Activated CD4-positive, CD25-positive, alpha-beta regulatory T cell treated with anti-CD3 and anti-CD28 coated beads, Interleukin-2, amount 50 U/mL, for 24 hours (primary cell): ENCODE results near the gene ZNF593OS.
A peak's percentile ranks its signal among the peaks of the same experiment; 100 is the strongest.

Source experiments
- ATAC-seq, 2 donors: fragments of 150-1000 bp; cut with Tn5 transposase; one replicate each; pipeline ENCODE4 v1.10.0; 2021; ENCODE audit warnings: mild to moderate bottlenecking in 1 of 2, moderate library complexity in 1 of 2

Gene ZNF593OS

GRCh38 chr1:26158908-26159742 is 12.5 kb downstream of the ZNF593OS start, which contains the start of gene FAM110D:
Gene FAM110D (plus strand): TSS chr1:26159079. CDS start chr1:26161292, 2,213 bp downstream.
- no peak for ATAC-seq

DNA sequence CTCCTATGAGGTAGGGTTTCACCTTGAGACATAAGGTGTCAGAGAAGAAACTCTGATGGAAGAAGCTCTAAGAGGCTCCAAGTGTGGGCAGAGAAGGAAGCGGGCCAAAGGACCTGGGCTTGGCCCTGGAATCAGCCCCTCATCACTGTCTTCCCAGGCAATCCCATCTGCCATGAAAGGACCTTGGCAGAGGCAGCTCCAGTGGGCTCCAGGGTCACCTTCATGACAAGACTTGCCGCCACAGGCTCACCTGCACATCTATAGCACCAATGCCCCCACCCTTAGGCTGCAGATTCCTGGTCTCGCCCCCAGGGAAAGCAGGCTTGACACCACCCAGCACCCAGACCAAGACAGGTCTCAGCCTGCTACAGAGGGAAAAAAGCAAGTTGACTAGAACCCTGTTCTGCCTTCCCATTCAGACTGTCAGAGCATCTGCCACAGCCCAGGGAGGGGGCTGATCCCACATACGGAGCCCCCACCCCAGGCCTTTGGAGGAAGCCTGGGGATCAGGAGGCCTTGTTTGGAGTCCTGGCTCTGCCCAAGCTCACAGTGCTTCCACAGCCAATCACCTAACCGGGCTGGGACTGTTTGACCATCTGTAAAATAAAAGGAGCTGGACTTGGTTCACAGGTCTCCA is 13.2 kb downstream of the ZNF593OS start:
- no peak for ATAC-seq

DNA sequence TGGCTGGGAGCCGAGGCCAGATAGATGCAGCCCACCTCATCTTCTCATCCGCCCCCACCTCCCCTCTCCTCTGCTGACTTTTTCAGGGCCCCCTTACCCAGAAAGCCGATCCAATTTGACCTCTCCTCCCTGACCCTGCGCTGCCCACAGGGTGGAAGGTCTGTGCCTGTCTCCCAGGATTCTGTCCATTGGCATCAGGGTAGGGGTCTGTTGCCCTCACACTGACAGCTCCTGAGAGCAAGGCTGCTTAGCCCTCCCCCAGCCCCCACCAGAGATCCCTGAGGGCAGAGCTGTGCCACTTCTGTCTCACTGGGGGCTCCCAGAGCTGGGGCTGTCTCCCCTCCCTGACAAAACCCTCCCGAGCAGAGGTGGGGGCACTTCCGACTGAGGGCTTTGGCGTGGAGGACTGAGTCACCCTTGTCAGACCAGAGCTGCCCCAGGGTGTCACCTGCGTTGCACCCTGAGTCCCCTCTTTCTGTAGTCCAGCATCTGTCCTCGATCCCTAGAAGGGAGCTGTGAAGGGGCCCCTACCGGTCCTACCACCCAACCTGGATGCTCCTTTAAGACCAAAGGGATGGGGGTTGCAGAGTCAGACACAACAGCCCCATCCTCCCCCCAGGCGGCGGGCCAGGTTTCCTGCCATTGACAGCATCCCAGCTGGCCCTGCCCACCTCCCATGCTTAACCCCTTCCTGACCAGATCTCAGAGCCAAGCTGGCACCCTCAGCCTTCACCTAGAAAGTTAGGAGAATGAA is 15.2 kb downstream of the ZNF593OS start:
- no peak for ATAC-seq

GRCh38 chr1:26155370-26156284 is 16.0 kb downstream of the ZNF593OS start:
- no peak for ATAC-seq

GRCh38 chr1:26154750-26155149 is 16.9 kb downstream of the ZNF593OS start:
- ATAC-seq: no peak

DNA sequence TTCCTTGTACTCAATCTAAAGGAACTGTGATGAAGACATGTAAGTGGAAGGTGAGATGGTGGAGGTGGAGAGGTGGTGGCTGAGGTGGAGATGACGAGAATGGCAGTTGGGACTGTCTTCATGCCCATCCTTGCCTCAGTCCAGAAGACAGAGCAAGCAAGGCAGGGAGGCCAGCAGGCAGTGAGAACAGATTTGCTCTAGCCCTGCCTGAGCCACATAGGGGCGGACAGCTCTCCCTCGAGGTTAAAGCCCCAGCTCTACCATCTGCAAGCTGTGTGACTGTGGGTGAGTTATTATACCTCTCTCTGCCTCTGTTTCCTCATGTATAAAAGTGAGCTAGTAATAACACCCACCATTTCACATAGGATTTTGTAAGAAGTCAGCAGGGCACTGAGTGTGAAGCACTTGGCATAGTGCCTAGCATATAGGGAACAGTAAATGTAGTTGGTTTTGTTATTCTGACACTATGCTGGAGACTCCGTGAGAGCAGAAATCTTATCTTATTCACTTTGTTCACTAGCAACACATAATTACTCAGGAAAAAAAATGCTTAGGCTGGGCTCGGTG is 17.6 kb downstream of the ZNF593OS start:
- no peak for ATAC-seq

DNA sequence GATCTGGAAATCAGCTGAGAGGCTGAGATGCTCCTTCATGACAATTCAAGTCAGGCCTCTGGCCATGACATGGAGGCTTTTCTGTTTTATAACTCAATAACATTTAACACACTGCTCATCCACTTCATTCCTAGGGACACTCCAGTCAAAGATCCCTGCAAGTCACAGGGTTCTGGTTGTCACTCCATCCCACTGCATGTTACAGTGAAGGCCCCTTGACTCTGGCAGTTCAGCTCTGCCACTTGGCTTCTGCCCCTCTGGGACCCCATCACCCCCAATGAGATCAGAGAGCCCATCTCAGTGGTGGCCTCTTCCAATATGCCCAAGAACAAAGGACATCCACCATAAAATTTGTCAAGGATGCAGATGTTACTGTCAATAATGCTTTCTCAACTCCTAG is 22.7 kb downstream of the ZNF593OS start:
- ATAC-seq: no peak

DNA sequence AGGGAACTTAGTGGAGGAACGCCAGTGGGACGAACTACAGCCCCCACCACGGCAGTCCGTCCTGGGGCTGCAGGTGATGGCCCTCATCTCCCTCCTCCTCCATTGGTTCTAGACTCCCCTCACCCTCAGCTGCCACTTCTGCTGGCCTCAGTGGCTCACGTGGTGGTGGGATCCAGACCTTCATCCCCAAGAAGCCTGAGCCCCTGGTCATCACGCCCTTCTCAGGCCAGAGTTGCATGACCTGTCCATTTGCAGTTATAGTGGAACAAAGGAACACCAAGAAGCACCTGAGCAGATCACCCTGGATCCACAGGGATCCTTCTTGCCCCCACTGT is 25.7 kb downstream of the ZNF593OS start:
- no peak for ATAC-seq

GRCh38 chr1:26145041-26145959 is 26.3 kb downstream of the ZNF593OS start:
- ATAC-seq: peak; percentile 67 to 92

GRCh38 chr1:26142159-26142558 is 29.5 kb downstream of the ZNF593OS start:
- no peak for ATAC-seq

- ATAC-seq: peak in 1 of 2 donors; percentile 30
Measured at GRCh38 chr1:26138974-26139558, 32.6 kb downstream of the ZNF593OS start.

GRCh38 chr1:26134466-26134865 is 37.2 kb downstream of the ZNF593OS start:
- ATAC-seq: no peak

- ATAC-seq: no peak
Measured at GRCh38 chr1:26132834-26133167, 38.8 kb downstream of the ZNF593OS start.

GRCh38 chr1:26132128-26132833 is 39.4 kb downstream of the ZNF593OS start:
- ATAC-seq: no peak

- ATAC-seq: no peak
Measured at GRCh38 chr1:26130695-26131094, 40.9 kb downstream of the ZNF593OS start.

DNA sequence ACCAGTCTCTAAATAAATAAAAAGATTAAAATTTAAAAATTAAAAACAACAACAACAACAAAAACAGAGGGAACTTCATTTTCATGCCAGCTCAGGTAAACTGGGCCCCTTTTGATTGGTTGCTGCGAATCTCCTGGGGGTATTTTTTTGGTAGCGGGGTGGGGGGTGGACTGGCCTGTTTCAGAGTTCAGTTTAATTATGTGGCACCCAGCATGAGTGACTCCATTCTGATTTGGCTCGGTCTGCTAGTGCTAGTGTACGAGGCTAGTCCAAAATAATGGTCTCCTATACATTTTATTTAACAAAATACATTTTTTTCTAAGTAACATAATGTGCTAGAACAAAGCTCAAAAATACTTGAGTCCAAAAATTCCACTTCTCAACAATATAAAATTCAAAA is 41.9 kb downstream of the ZNF593OS start:
- no peak for ATAC-seq

DNA sequence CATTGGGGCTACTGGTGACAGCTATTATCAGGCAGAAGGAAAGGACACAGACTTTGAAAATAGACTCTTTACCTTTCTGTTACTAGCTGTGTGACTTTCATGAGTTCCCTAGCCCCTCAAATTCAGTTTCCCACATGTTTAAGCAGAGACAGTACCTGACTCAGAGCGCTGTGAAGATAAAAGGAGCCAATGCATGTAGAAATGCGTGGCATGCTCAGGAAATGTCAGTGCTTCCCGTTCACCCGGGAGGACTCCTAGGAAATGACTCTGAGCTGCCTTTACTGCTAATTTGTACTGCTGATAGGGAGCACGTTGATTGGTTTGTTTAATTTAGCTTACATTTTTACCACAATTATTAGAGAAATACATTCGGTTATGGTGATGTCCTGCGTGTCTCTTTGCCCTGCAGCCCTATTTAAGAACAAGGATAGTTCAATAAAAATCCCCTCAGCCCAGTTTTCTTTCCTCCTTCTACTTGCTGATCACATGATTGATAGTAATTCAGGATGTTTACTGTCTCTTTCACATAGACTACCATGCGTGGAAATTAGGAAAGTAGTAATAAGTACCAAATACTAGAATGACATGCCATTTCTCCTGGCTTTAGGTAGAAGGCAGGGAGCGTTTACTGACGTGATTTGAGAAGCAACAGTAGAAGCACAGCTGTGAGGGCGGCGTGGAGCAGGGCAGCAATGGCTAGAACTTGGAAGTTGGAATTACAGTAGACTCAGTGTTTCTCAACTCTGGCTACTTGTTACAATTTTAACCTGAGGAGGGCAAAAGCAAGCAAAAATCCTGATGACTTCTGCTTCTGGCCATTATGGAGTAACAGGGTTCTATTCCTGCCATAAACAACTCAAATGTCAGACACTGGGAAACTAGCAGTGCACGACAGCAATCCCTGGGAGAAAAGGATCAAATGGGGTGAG is 44.1 kb downstream of the ZNF593OS start:
- no peak for ATAC-seq

- ATAC-seq: peak; percentile 86 to 87
Measured at GRCh38 chr1:26126321-26127084, 45.1 kb downstream of the ZNF593OS start.
